ENCODE data around the gene DCDC2C.

DNA sequence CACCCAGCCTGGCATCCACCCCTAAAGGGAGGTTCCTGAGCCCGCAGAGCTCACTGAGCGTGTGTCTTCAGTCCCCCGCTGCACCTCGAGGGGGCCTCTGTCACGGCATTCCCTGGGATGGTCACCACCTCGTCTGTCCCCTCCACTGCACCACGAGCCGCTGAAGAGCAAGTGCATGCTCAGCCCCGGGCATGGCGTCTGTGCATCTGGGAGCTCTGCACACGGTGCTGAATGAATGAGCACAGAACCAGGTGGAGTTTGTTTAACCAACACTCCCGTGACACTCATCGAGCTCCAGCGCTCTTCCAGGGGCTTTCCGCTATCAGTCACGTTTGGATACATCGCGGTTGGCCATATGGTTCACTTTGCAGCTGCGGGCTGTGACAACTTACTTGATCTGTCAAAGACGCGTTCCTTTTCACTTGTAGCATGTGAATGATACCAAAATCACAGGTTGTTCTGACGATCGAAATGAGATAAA lies 36.2 kb upstream of the DCDC2C start:
- TF ChIP-seq EGR1 (IDR thresholded peaks at IDR 0.05) (no peak), TCF12 (IDR thresholded peaks at IDR 0.05; ENCODE audit: low read depth) (no peak), EP300 (IDR thresholded peaks at IDR 0.05; ENCODE audit: borderline replicate concordance) (no peak), CREB1 (IDR thresholded peaks at IDR 0.05; ENCODE audit: low read depth) (no peak), YY1 (IDR thresholded peaks at IDR 0.05; ENCODE audit: low read depth) (no peak)

Measured in Ishikawa (cell line).